Measurements from ENCODE around the gene CTU1. TPM values are rescaled to one million over a fixed set of nuclear protein-coding genes. Genes with fewer than 3 reads are reported as not detected.

CTU1 gene
- total RNA-seq, 1 donor, result 5.2 TPM

DNA sequence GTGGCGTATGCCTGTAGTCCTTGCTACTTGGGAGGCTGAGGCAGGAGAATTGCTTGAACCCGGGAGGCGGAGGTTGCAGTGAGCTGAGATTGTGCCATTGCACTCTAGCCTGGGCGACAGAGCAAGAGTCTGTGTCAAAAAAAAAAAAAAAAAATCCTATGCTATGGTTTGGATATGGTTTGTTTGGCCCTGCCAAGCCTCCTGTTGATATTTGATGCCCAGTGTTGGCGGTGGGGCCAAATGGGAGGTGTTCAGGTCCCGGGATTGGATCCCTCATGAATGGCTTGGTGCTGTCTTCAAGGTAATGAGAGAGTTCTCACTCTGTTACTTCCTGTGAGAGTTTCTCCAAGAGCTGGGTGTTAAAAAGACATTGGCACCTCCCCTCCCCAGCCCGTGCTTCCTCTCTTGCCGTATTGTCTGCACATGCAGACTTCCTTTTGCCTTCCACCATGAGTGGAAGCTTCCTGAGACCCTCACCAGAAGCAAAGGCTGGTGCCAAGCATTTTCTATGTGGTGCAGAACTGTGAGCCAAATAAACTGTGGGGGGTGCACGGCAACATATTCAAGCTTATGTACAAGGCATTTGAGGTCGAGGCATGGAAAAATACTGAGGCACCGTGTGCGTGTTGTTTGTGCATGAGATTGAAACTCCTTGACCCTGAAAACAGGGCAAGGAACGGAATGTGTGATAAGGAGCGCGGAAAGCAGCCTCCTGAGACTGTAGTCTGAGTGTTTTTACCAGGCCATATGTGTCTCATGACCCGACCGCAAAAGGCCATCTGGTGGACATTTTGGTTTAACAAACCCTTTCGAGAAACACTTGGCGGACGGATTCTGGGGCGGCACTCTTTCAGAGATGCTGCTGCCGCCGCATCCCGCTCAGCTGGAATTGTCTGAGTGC, 23.8 kb upstream of the CTU1 start:
- H3K4me3 ChIP-seq (ENCODE audit: low read depth, low read length), result no peak overlapping the region
- TF ChIP-seq, protein P1, sequence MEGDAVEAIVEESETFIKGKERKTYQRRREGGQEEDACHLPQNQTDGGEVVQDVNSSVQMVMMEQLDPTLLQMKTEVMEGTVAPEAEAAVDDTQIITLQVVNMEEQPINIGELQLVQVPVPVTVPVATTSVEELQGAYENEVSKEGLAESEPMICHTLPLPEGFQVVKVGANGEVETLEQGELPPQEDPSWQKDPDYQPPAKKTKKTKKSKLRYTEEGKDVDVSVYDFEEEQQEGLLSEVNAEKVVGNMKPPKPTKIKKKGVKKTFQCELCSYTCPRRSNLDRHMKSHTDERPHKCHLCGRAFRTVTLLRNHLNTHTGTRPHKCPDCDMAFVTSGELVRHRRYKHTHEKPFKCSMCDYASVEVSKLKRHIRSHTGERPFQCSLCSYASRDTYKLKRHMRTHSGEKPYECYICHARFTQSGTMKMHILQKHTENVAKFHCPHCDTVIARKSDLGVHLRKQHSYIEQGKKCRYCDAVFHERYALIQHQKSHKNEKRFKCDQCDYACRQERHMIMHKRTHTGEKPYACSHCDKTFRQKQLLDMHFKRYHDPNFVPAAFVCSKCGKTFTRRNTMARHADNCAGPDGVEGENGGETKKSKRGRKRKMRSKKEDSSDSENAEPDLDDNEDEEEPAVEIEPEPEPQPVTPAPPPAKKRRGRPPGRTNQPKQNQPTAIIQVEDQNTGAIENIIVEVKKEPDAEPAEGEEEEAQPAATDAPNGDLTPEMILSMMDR (IDR thresholded peaks at IDR 0.05; ENCODE audit: insufficient read depth, low read depth, low read length), result no peak
- DNase-seq (ENCODE audit: low read depth), result peak; percentile 98

DNA sequence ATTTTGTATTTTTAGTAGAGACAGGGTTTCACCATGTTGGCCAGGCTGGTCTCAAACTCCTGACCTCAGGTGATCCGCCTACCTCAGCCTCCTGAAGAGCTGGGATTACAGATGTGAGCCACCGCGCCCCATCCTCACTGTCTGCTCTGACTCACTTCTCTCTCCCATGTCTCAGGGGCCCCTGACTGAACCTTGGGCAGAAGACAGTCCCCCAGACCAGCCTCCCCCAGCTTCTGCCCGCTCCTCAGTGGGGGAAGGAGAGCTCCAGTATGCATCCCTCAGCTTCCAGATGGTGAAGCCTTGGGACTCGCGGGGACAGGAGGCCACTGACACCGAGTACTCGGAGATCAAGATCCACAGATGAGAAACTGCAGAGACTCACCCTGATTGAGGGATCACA, 21.5 kb upstream of the CTU1 start:
- TF ChIP-seq, protein P1 (IDR thresholded peaks at IDR 0.05; ENCODE audit: insufficient read depth, low read depth, low read length), result no peak
- no peak overlapping the region for H3K4me3 ChIP-seq (ENCODE audit: low read depth, low read length)
- DNase-seq (ENCODE audit: low read depth), result no peak

DNA sequence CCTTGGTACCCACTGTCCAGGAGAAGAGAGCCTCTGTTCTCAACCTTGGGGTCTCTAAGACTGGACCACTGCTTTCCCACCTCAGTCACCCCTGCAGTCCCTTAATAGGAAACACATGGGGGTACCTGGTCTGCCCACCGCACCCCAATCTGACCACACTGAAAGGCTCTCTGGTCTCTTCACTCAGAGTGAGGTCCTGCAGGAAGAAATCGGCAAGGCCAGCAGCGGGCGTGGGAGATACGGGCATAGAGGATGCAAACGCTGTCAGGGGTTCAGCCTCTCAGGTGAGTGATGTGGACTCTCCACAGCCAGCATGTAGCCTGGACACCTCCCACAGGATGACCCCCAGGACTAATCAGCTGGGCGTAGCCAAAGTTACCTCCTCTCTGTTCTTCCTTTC, 20.0 kb upstream of the CTU1 start:
- DNase-seq (ENCODE audit: low read depth), result no peak
- no peak overlapping the region for H3K4me3 ChIP-seq (ENCODE audit: low read depth, low read length)

DNA sequence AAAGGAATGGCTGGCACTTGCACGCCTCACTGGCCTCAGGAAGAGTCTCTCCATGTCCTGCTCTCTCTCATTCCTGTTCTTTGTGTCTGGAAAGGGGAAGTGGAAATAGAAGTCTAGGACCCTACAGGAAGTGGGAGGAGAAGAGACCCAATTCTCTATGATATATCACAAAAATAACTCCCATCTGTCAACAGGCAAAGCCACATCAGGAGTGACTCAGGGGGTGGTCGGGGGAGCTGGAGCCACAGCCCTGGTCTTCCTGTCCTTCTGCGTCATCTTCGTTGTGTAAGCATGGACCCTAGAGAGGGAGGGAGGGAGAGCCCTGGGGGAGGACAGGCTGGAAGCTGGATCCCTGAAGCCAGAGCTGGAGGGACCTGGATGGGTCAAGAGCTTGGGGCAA, 19.5 kb upstream of the CTU1 start:
- DNase-seq (ENCODE audit: low read depth), result peak; percentile 65
- no peak overlapping the region for H3K4me3 ChIP-seq (ENCODE audit: low read depth, low read length)
- TF ChIP-seq, protein P1 (IDR thresholded peaks at IDR 0.05; ENCODE audit: insufficient read depth, low read depth, low read length), result no peak

More for the DNA sequence above, 20.0 kb upstream of the CTU1 start:
- TF ChIP-seq, protein P1 (IDR thresholded peaks at IDR 0.05; ENCODE audit: insufficient read depth, low read depth, low read length), result no peak

DNA sequence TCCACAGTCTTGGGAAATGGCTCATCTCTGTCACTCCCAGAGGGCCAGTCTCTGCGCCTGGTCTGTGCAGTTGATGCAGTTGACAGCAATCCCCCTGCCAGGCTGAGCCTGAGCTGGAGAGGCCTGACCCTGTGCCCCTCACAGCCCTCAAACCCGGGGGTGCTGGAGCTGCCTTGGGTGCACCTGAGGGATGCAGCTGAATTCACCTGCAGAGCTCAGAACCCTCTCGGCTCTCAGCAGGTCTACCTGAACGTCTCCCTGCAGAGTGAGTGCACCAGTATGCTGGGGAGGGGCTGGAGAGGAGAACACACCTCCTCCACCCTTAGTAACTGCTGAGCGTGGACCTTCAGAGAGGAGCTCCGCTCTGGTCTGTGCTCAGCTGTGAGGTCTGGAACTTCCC, 18.8 kb upstream of the CTU1 start:
- DNase-seq (ENCODE audit: low read depth), result no peak
- no peak overlapping the region for H3K4me3 ChIP-seq (ENCODE audit: low read depth, low read length)
- TF ChIP-seq, protein P1 (IDR thresholded peaks at IDR 0.05; ENCODE audit: insufficient read depth, low read depth, low read length), result no peak

DNA sequence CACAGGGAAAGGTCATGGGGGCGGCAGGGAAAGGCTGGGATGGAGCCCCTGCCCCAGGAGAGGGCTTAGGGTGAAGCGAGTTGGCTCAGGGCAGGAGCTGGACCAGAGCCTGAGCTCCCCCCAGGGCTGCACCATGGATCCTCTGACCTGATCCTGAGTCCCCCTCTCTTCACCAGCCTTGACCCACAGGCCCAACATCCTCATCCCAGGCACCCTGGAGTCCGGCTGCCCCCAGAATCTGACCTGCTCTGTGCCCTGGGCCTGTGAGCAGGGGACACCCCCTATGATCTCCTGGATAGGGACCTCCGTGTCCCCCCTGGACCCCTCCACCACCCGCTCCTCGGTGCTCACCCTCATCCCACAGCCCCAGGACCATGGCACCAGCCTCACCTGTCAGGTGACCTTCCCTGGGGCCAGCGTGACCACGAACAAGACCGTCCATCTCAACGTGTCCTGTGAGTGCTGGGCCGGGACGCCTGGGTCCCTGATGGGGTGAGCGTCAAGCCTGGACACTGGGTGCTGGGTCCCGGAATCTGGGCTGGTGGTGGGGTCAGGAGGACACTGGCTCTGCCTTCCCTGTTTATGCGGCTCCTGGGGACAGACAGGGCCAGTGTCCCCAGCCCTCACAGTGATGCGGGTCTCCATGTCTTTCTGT, 17.3 kb upstream of the CTU1 start:
- DNase-seq (ENCODE audit: low read depth), result no peak
- TF ChIP-seq, protein P1 (IDR thresholded peaks at IDR 0.05; ENCODE audit: insufficient read depth, low read depth, low read length), result no peak
- H3K4me3 ChIP-seq (ENCODE audit: low read depth, low read length), result no peak overlapping the region

All from fibroblast of villous mesenchyme (primary cell).